HG02840 (cell line): ENCODE measurements around the gene COL6A3.

Experiments used
- ATAC-seq: cut with Tn5 transposase; IDR thresholded peaks from one replicate; pipeline ENCODE4 v1.9.1; 2021; ENCODE audit warnings: mild to moderate bottlenecking, moderate library complexity, moderate number of reproducible peaks; ENCODE audit not compliant: unreplicated experiment, low FRiP score

Gene COL6A3, protein sequence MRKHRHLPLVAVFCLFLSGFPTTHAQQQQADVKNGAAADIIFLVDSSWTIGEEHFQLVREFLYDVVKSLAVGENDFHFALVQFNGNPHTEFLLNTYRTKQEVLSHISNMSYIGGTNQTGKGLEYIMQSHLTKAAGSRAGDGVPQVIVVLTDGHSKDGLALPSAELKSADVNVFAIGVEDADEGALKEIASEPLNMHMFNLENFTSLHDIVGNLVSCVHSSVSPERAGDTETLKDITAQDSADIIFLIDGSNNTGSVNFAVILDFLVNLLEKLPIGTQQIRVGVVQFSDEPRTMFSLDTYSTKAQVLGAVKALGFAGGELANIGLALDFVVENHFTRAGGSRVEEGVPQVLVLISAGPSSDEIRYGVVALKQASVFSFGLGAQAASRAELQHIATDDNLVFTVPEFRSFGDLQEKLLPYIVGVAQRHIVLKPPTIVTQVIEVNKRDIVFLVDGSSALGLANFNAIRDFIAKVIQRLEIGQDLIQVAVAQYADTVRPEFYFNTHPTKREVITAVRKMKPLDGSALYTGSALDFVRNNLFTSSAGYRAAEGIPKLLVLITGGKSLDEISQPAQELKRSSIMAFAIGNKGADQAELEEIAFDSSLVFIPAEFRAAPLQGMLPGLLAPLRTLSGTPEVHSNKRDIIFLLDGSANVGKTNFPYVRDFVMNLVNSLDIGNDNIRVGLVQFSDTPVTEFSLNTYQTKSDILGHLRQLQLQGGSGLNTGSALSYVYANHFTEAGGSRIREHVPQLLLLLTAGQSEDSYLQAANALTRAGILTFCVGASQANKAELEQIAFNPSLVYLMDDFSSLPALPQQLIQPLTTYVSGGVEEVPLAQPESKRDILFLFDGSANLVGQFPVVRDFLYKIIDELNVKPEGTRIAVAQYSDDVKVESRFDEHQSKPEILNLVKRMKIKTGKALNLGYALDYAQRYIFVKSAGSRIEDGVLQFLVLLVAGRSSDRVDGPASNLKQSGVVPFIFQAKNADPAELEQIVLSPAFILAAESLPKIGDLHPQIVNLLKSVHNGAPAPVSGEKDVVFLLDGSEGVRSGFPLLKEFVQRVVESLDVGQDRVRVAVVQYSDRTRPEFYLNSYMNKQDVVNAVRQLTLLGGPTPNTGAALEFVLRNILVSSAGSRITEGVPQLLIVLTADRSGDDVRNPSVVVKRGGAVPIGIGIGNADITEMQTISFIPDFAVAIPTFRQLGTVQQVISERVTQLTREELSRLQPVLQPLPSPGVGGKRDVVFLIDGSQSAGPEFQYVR (N-terminal part only)

GRCh38 chr2:237413777-237414661 lies at the start of gene COL6A3:
TSS of gene COL6A3 (minus strand) at chr2:237414164. CDS start at chr2:237396817, 17,347 bp downstream.
- no peak for ATAC-seq

- no peak for ATAC-seq
These were observed 45.8 kb upstream of the COL6A3 start for GRCh38 chr2:237459741-237460174.

DNA sequence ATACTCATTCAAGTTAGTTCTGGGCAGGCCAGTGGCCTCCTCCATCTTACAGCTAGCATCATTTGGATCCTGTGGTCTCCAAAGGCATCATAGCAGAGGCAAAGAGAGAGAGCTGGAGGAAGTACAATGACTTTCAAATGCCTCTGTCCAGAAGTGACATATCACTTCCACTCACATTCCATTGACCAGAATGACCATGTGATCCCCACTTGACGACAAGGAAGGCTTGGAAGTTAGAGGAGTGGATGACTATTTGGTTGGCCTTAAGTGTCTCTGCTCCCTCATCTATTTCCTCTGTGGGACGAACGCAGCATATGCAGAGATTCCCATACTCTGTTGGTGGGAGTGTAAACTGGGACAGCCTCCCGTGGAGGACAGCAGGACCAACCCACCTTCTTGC lies 45.3 kb upstream of the COL6A3 start:
- ATAC-seq, result no peak

DNA sequence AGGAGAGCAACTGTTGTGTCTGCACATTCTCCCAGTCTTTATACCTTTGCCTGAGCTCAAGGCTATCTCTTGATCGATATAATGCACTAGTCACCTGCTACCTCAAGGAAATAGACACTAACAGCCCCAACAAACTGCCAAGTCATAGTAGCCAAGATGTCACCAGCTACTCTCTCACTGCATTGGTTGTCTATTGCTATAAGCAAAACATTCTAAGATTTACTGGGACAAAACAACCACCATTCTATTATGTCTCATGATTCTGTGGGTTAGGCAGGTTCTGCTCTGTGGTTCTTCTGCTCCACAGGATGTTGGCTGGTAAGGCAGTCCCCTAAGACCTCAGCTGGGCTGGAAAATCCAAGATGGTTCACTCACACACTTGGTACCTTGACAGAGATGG lies 44.6 kb upstream of the COL6A3 start:
- no peak for ATAC-seq

- no peak for ATAC-seq
These were observed 43.5 kb upstream of the COL6A3 start for GRCh38 chr2:237457388-237457941.

DNA sequence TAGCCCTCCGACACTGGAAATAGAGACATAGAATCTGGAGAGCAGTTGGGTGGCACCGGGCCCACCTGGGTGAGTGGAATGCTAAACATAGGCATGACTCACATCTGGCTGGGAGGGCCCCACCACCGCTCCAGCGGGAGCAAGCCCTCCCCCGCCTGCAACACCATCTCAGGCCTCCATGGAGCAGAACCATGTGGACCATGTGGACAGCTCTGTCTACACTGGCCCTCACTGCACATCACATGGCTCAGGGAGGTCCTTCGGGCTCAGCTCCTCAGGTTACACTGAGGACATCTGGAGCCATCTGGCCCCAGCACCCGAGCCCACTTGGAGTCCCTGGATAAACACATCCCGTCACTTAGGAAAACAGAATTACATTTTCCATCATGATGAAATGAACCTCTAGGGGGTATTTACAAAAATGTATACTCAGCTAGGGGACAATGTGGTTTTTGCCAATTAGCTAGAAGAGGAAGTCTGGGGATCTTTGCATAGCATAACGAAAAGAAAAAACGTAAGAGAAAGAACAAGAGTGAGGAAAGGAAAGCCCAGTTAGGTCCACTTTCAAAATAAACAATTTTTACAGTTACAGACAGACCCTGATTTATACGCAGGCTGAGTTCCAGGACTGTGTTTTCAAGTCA lies 42.4 kb upstream of the COL6A3 start:
- no peak for ATAC-seq

- ATAC-seq, result no peak
These were observed 41.8 kb upstream of the COL6A3 start for GRCh38 chr2:237455764-237456163.

- ATAC-seq, result no peak
These were observed 39.7 kb upstream of the COL6A3 start for GRCh38 chr2:237453671-237454070.

- ATAC-seq, result no peak
These were observed 38.9 kb upstream of the COL6A3 start for GRCh38 chr2:237452861-237453260.

- no peak for ATAC-seq
These were observed 37.9 kb upstream of the COL6A3 start for GRCh38 chr2:237451643-237452469.

DNA sequence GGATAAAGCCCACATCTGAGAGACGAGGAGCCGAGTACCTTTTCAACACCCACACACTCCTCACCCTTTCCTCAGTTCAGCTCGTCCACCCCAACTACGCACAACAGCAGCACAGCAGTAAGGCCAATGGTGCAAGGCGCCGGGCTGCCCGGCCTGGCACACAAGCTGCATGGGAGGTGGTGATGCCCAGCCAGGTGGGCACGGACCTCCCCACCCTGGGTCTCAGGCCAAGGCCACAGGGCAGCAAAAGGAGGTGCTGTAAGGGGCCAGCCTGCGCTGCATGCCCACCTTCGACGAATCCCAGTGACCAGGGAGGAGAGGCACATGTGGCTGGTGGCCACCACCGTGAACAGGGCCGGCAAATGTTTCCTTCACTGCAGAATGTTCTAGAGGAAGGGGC lies 36.6 kb upstream of the COL6A3 start:
- no peak for ATAC-seq

- ATAC-seq, result no peak
These were observed 36.1 kb upstream of the COL6A3 start for GRCh38 chr2:237450108-237450507.

- no peak for ATAC-seq
These were observed 35.4 kb upstream of the COL6A3 start for GRCh38 chr2:237449193-237449881.

GRCh38 chr2:237448626-237449025 lies 34.7 kb upstream of the COL6A3 start:
- no peak for ATAC-seq

- ATAC-seq, result no peak
These were observed 34.2 kb upstream of the COL6A3 start for GRCh38 chr2:237448171-237448570.

GRCh38 chr2:237447496-237447895 lies 33.5 kb upstream of the COL6A3 start:
- no peak for ATAC-seq

GRCh38 chr2:237446338-237446665 lies 32.3 kb upstream of the COL6A3 start:
- ATAC-seq, result no peak
